HepG2 (cell line): ENCODE data around the gene AADAT. TPM values are rescaled to one million over a fixed set of nuclear protein-coding genes. Genes with fewer than 3 reads are reported as not detected.

Source experiments
- ATAC-seq: fragments of 200-7000 bp; cut with Tn5 transposase; 3 replicates; pipeline ENCODE4 v1.9.1; 2020; ENCODE audit warnings: mild to moderate bottlenecking, moderate library complexity
- BruUV-seq: library from RNA; stranded (reverse); fragments of 400-500 nt; replicated peaks from 2 replicates; lab custom pipeline; 2021; lab: Mats Ljungman, UMichigan
- CTCF ChIA-PET: fragments of 300-600 bp; formaldehyde crosslinking; extraction: SDS; loops from one replicate; lab custom pipeline; 2021; ENCODE audit warnings: low total read pairs, inconsistent platforms, low intra/inter-chr PET ratio; lab: Yijun Ruan, JAX
- POLR2A ChIA-PET: fragments of 350-600 bp; sonication (Branson Sonifier 250); formaldehyde crosslinking; loops from one replicate; lab custom pipeline; 2020; ENCODE audit warnings: antibody characterized with exemption, inconsistent platforms; lab: Yijun Ruan, JAX
- DNase-seq: peaks from one replicate; pipeline ENCODE4 v3.0.0-alpha.2; 2015; ENCODE audit warnings: low spot score
- FAIRE-seq: peaks from 3 replicates; lab custom pipeline; 2011; peaks lifted over from hg19 to GRCh38; lab: Jason Lieb, UNC
- H2AFZ ChIP-seq: one replicate; pipeline ENCODE4 v1.6.1; 2011; ENCODE audit warnings: low read length, inconsistent platforms
- H3K27ac ChIP-seq: fragments of 300-600 bp; 3 replicates; pipeline ENCODE4 v1.8.0; 2011; ENCODE audit warnings: mixed run types, mild to moderate bottlenecking, mixed read lengths, low read length, inconsistent platforms; ENCODE audit not compliant: insufficient read depth; ENCODE audit errors: extremely low read length
- H3K27me3 ChIP-seq, 2 experiments: fragments of 200-600 bp in 1 of 2; 2 replicates in 1 of 2; 3 replicates in 1 of 2; pipeline versions ENCODE4 v1.6.0 to v1.8.0; 2011; ENCODE audit warnings: low read length in 2 of 2, mild to moderate bottlenecking in 2 of 2, moderate library complexity in 2 of 2, inconsistent platforms in 1 of 2; ENCODE audit not compliant: insufficient read depth in 2 of 2, control insufficient read depth in 1 of 2
- H3K36me3 ChIP-seq, 2 experiments: fragments of 200-600 bp in 1 of 2; replicated peaks in 1 of 2; 2 replicates in 1 of 2; 3 replicates in 1 of 2; pipeline versions ENCODE4 v1.5.1 to v1.8.0; 2011; ENCODE audit warnings: low read length in 2 of 2, inconsistent platforms in 1 of 2; ENCODE audit not compliant: insufficient read depth in 2 of 2, control insufficient read depth in 1 of 2
- H3K4me1 ChIP-seq: 2 replicates; pipeline ENCODE4 v1.5.1; 2012; ENCODE audit warnings: low read length, inconsistent platforms; ENCODE audit not compliant: insufficient read depth
- H3K4me2 ChIP-seq: 2 replicates; pipeline ENCODE4 v1.6.0; 2011; ENCODE audit warnings: low read depth, low read length, inconsistent platforms
- H3K4me3 ChIP-seq, 3 experiments: fragments of 200-600 bp in 1 of 3; sonication (generic), shearing (Covaris generic) in 1 of 3; replicated peaks in 1 of 3; 2 replicates each; pipeline ENCODE4 v1.5.1; 2011 to 2016; ENCODE audit warnings: low read length in 3 of 3, inconsistent platforms in 2 of 3, low read depth in 2 of 3, mild to moderate bottlenecking in 2 of 3, control low read depth in 1 of 3, mixed read lengths in 1 of 3; ENCODE audit not compliant: insufficient read depth in 1 of 3
- H3K79me2 ChIP-seq: one replicate; pipeline ENCODE4 v1.6.1; 2011; ENCODE audit warnings: low read length, inconsistent platforms; ENCODE audit not compliant: insufficient read depth
- H3K9ac ChIP-seq: 2 replicates; pipeline ENCODE4 v1.6.0; 2011; ENCODE audit warnings: mild to moderate bottlenecking, low read depth, low read length, inconsistent platforms; ENCODE audit not compliant: insufficient read depth
- H3K9me3 ChIP-seq: 2 replicates; pipeline ENCODE4 v1.5.1; 2012; ENCODE audit warnings: mild to moderate bottlenecking, low read length
- H4K20me1 ChIP-seq: 2 replicates; pipeline ENCODE4 v1.6.0; 2011; ENCODE audit warnings: inconsistent platforms, mild to moderate bottlenecking, low read length, moderate library complexity; ENCODE audit not compliant: insufficient read depth
- CREB1 ChIP-seq, 2 experiments: fragments of 450-650 bp in 1 of 2; IDR thresholded peaks; 2 replicates each; pipeline ENCODE4 v1.6.1; 2016 to 2017; ENCODE audit warnings: control low read depth in 1 of 2, mild to moderate bottlenecking in 1 of 2, missing compliant biosample characterization in 1 of 2, missing genetic modification characterization in 1 of 2
- FOXK1 ChIP-seq: sonication (generic); formaldehyde crosslinking; IDR thresholded peaks from 2 replicates; pipeline ENCODE4 v1.4.0; 2020; ENCODE audit warnings: low read depth, missing genetic modification reagents, borderline replicate concordance
- HOXA5 ChIP-seq: sonication (generic); formaldehyde crosslinking; IDR thresholded peaks from 2 replicates; pipeline ENCODE4 v1.4.0; 2020; ENCODE audit warnings: missing genetic modification reagents
- HOXD1 ChIP-seq: sonication (generic); formaldehyde crosslinking; IDR thresholded peaks from 2 replicates; pipeline ENCODE4 v1.5.0; 2020; ENCODE audit warnings: missing genetic modification reagents
- KDM2A ChIP-seq: sonication (generic); formaldehyde crosslinking; IDR thresholded peaks from 2 replicates; pipeline ENCODE4 v1.4.0; 2020; ENCODE audit warnings: low read depth, missing genetic modification reagents, borderline replicate concordance
- MEIS2 ChIP-seq: sonication (generic); formaldehyde crosslinking; IDR thresholded peaks from 2 replicates; pipeline ENCODE4 v1.9.0; 2021; ENCODE audit warnings: mild to moderate bottlenecking, missing genetic modification reagents
- MLXIP ChIP-seq: sonication (generic); formaldehyde crosslinking; IDR thresholded peaks from 2 replicates; pipeline ENCODE4 v1.9.0; 2021; ENCODE audit warnings: missing genetic modification reagents, borderline replicate concordance
- PAF1 ChIP-seq: IDR thresholded peaks from 2 replicates; pipeline ENCODE4 v1.6.1; 2016; ENCODE audit warnings: missing genetic modification reagents, missing compliant biosample characterization
- PRMT3 ChIP-seq: sonication (generic); formaldehyde crosslinking; IDR thresholded peaks from 2 replicates; pipeline ENCODE4 v1.8.1; 2022; ENCODE audit warnings: low read depth, mild to moderate bottlenecking, moderate library complexity, missing genetic modification reagents, borderline replicate concordance
- REL ChIP-seq: sonication (generic); formaldehyde crosslinking; conservative IDR thresholded peaks from 2 replicates; pipeline ENCODE4 v1.8.0; 2022; ENCODE audit warnings: mild to moderate bottlenecking, missing genetic modification reagents, moderate library complexity
- TEF ChIP-seq: sonication (generic); formaldehyde crosslinking; IDR thresholded peaks from 2 replicates; pipeline ENCODE4 v1.5.0; 2020; ENCODE audit warnings: missing genetic modification reagents
- ZBTB37 ChIP-seq: sonication (generic); formaldehyde crosslinking; IDR thresholded peaks from 2 replicates; pipeline ENCODE4 v1.4.0; 2020; ENCODE audit warnings: mild to moderate bottlenecking, missing genetic modification reagents
- ZFP36 ChIP-seq: fragments of 150-350 bp; IDR thresholded peaks from 2 replicates; pipeline ENCODE4 v1.6.1; 2018; ENCODE audit warnings: borderline replicate concordance, low read length, low read depth; ENCODE audit not compliant: partially characterized antibody
- ZNF253 ChIP-seq: sonication (generic); formaldehyde crosslinking; IDR thresholded peaks from 2 replicates; pipeline ENCODE4 v1.8.0; 2022; ENCODE audit warnings: mild to moderate bottlenecking, missing genetic modification reagents, borderline replicate concordance
- ZNF780A ChIP-seq: sonication (generic); formaldehyde crosslinking; IDR thresholded peaks from 2 replicates; pipeline ENCODE4 v1.8.0; 2022; ENCODE audit warnings: mild to moderate bottlenecking, missing genetic modification reagents, moderate library complexity
- ZSCAN31 ChIP-seq: sonication (generic); formaldehyde crosslinking; IDR thresholded peaks from 2 replicates; pipeline ENCODE4 v1.5.0; 2020; ENCODE audit warnings: low read depth, mild to moderate bottlenecking, missing genetic modification reagents
- WGBS: methylation state at CpG from one replicate; pipeline ENCODE4 v1.1.6; 2017; ENCODE audit warnings: low lambda C conversion rate; 5-methylcytosine and 5-hydroxymethylcytosine counted together
- in situ Hi-C: cut with HindIII; loops from 2 replicates; pipeline ENCODE4 v1.10.0; 2017; ENCODE audit warnings: low pct_unique_long_range_greater_than_20kb; ENCODE audit not compliant: extremely low pct_ligation_motif_present
- intact Hi-C: fragments of 100-400 bp; cut with micrococcal nuclease; formaldehyde crosslinking; loops from one replicate; pipeline ENCODE4 v1.10.0; 2022; ENCODE audit not compliant: unreplicated experiment
- polyA plus RNA-seq, 8 experiments: library from polyadenylated mRNA; depleted of rRNA in 3 of 8; stranded (reverse) in 7 of 8; unstranded in 1 of 8; fragments of >200 nt; fragmentation: Illumina TruSeq in 4 of 8; extraction: Trizol in 4 of 8; gene quantifications; 2 replicates each; pipeline versions ENCODE4 v1.2.1 to v1.2.3, GENCODE V29; 2011 to 2016; ENCODE audit warnings: low read depth in 4 of 8, missing spikeins in 1 of 8, mixed read lengths in 1 of 8; ENCODE audit not compliant: insufficient read depth in 1 of 8
- total RNA-seq, 5 experiments: library from RNA; depleted of rRNA; stranded (reverse); fragments of >200 nt; fragmentation: Illumina TruSeq; extraction: Trizol; gene quantifications; 2 replicates each; pipeline ENCODE4 v1.2.3, GENCODE V29; 2016; ENCODE audit warnings: low read depth in 1 of 5

AADAT gene
- total and polyA plus RNA-seq, 2 of the 13 experiments (the other 11 are each of a cell fraction or from before 2014, with no cell fraction given): 6.1 to 9.1 TPM

- no peak overlapping the region for H3K4me2 ChIP-seq
- H3K27ac ChIP-seq: no peak overlapping the region
- no peaks in the 10 kb centered on the region for H3K27me3 ChIP-seq
- H4K20me1 ChIP-seq: no peaks in the 10 kb centered on the region
- CTCF ChIA-PET: no interaction called here
- no peak for TF ChIP-seq HOXD1 (CRISPR knock-in tag)
- no peak for TF ChIP-seq PAF1 (CRISPR knock-in tag)
- no peak for TF ChIP-seq ZSCAN31 (CRISPR knock-in tag)
- no peak for TF ChIP-seq ZFP36
- TF ChIP-seq ZNF253 (CRISPR knock-in tag): no peak
- no peak for TF ChIP-seq PRMT3 (CRISPR knock-in tag)
- no peak for TF ChIP-seq FOXK1 (CRISPR knock-in tag)
- TF ChIP-seq ZBTB37 (CRISPR knock-in tag): no peak
- no peak for TF ChIP-seq TEF
- no peak for TF ChIP-seq CREB1 (IDR thresholded peaks at IDR 0.05)
- TF ChIP-seq CREB1 (CRISPR knock-in tag; IDR thresholded peaks at IDR 0.05): no peak
- TF ChIP-seq MEIS2 (CRISPR knock-in tag): no peak
- TF ChIP-seq REL (CRISPR knock-in tag): no peak
- no peak for TF ChIP-seq MLXIP
- no peak for TF ChIP-seq ZNF780A (CRISPR knock-in tag)
- TF ChIP-seq KDM2A (CRISPR knock-in tag): no peak
- no peak for TF ChIP-seq HOXA5 (CRISPR knock-in tag)
- H3K9me3 ChIP-seq: no peaks in the 10 kb centered on the region
- in situ Hi-C loops (no loop called here), intact Hi-C loops (no loop called here)
- no peak overlapping the region for H2AFZ ChIP-seq
- H3K4me1 ChIP-seq: no peaks in the 10 kb centered on the region
- FAIRE-seq: no peak
- no peaks in the 10 kb centered on the region for H3K36me3 ChIP-seq
- 90% methylated on average over 2 of the region's 2 CpGs for WGBS
- BruUV-seq: no TSS peak
- H3K9ac ChIP-seq: no peak overlapping the region
- no peak for DNase-seq
- no peak overlapping the region for H3K4me3 ChIP-seq
- POLR2A ChIA-PET: no interaction called here
- ATAC-seq: no peak
- H3K79me2 ChIP-seq: no peaks in the 10 kb centered on the region
Measured at GRCh38 chr4:170012629-170012958, 77.2 kb downstream of the AADAT start.
